Right ventricle myocardium inferior (tissue), 1 donor: ENCODE measurements around the gene ENOX1. TPM values are rescaled to one million over a fixed set of nuclear protein-coding genes. Genes with fewer than 3 reads are reported as not detected.
A peak's percentile ranks its signal among the peaks of the same experiment; 100 is the strongest.

Experiments
- ATAC-seq: fragments of 200-7000 bp; cut with Tn5 transposase; one replicate; pipeline ENCODE4 v1.9.1; 2020; ENCODE audit warnings: mild to moderate bottlenecking, moderate library complexity
- DNase-seq: peaks from one replicate; pipeline ENCODE4 v3.0.0; 2021; ENCODE audit errors: missing footprints
- intact Hi-C: fragments of 100-400 bp; cut with DNase I; formaldehyde crosslinking; loops from one replicate; pipeline ENCODE4 v1.11.0; 2022
- total RNA-seq: library from RNA; stranded (reverse); fragmentation: NEBNext Ultra II Directional; extraction: Animal tissue kit (Norgen Biotek cat#: 25700); gene quantifications from one replicate; pipeline ENCODE4 v1.2.1, GENCODE V29; 2021
- donor health status: DM: no; HTN: yes; CAD: no; lungs with severe emphysema.

ENOX1 gene
- total RNA-seq, 1 donor from 2014 or later: 6.1 TPM

- intact Hi-C loops: no loop called here
- ATAC-seq (no peak), DNase-seq (no peak)
Measured at GRCh38 chr13:43579321-43579720, 207.5 kb downstream of the ENOX1 start.

- no peak for ATAC-seq
- intact Hi-C loops: no loop called here
- no peak for DNase-seq
Measured at GRCh38 chr13:43574605-43575004, 212.2 kb downstream of the ENOX1 start.

GRCh38 chr13:43573802-43574514 is 212.8 kb downstream of the ENOX1 start:
- intact Hi-C loops: no loop called here
- DNase-seq: no peak
- ATAC-seq: no peak

- no peak for DNase-seq
- no peak for ATAC-seq
- intact Hi-C loops: no loop called here
Measured at GRCh38 chr13:43573361-43573740, 213.4 kb downstream of the ENOX1 start.

- intact Hi-C loops: no loop called here
- DNase-seq: no peak
- ATAC-seq: no peak
Measured at GRCh38 chr13:43572656-43573360, 214.0 kb downstream of the ENOX1 start.

GRCh38 chr13:43569658-43570057 is 217.1 kb downstream of the ENOX1 start:
- intact Hi-C loops: no loop called here
- ATAC-seq: no peak
- DNase-seq: no peak

GRCh38 chr13:43567608-43568007 is 219.2 kb downstream of the ENOX1 start:
- DNase-seq (no peak), ATAC-seq (no peak)
- intact Hi-C loops: no loop called here

GRCh38 chr13:43564952-43565351 is 221.8 kb downstream of the ENOX1 start:
- intact Hi-C loops: no loop called here
- no peak for DNase-seq
- no peak for ATAC-seq

GRCh38 chr13:43561081-43561480 is 225.7 kb downstream of the ENOX1 start:
- DNase-seq (no peak), ATAC-seq (no peak)
- intact Hi-C loops: no loop called here

- DNase-seq: no peak
- ATAC-seq: peak; percentile 54
- intact Hi-C loops: no loop called here
Measured at GRCh38 chr13:43558939-43559338, 227.8 kb downstream of the ENOX1 start.

- ATAC-seq (no peak), DNase-seq (no peak)
- intact Hi-C loops: no loop called here
Measured at GRCh38 chr13:43558326-43558725, 228.4 kb downstream of the ENOX1 start.

GRCh38 chr13:43555667-43556066 is 231.1 kb downstream of the ENOX1 start:
- no peak for ATAC-seq
- intact Hi-C loops: no loop called here

GRCh38 chr13:43551897-43552456 is 234.8 kb downstream of the ENOX1 start:
- DNase-seq (no peak), ATAC-seq (no peak)
- intact Hi-C loops: no loop called here

More at GRCh38 chr13:43555667-43556066, 231.1 kb downstream of the ENOX1 start:
- DNase-seq: no peak

- ATAC-seq (no peak), DNase-seq (no peak)
- intact Hi-C loops: loop anchor here (10.0 kb wide), 1 partner anchor 238 kb away; the partner anchor contains the start of gene ENOX1
Measured at GRCh38 chr13:43546816-43547215, 240.0 kb downstream of the ENOX1 start.

GRCh38 chr13:43546251-43546650 is 240.5 kb downstream of the ENOX1 start:
- intact Hi-C loops: loop anchor here (10.0 kb wide), 1 partner anchor 239 kb away; the partner anchor contains the start of gene ENOX1
- peak; percentile 78 for ATAC-seq
- DNase-seq: no peak

- intact Hi-C loops: loop anchor here (10.0 kb wide), 1 partner anchor 239 kb away; the partner anchor contains the start of gene ENOX1
- ATAC-seq (peak; percentile 74), DNase-seq (no peak)
Measured at GRCh38 chr13:43545317-43545874, 241.4 kb downstream of the ENOX1 start.

GRCh38 chr13:43544631-43545030 is 242.1 kb downstream of the ENOX1 start:
- ATAC-seq (no peak), DNase-seq (no peak)
- intact Hi-C loops: loop anchor here (10.0 kb wide), 1 partner anchor 240 kb away; the partner anchor contains the start of gene ENOX1

GRCh38 chr13:43544011-43544410 is 242.8 kb downstream of the ENOX1 start:
- no peak for DNase-seq
- no peak for ATAC-seq
- intact Hi-C loops: loop anchor here (10.0 kb wide), 1 partner anchor 241 kb away; the partner anchor contains the start of gene ENOX1

- ATAC-seq (no peak), DNase-seq (no peak)
- intact Hi-C loops: loop anchor here (10.0 kb wide), 1 partner anchor 241 kb away; the partner anchor contains the start of gene ENOX1
Measured at GRCh38 chr13:43543331-43543730, 243.4 kb downstream of the ENOX1 start.
